HEK293 (cell line): ENCODE results near the gene SPOCK1.

ENCODE experiments used
- CTCF ChIA-PET: fragments of 350-600 bp; formaldehyde crosslinking; extraction: SDS; loops from one replicate; lab custom pipeline; 2021; ENCODE audit warnings: antibody characterized with exemption; lab: Yijun Ruan, JAX
- POLR2A ChIA-PET: fragments of 300-600 bp; formaldehyde crosslinking; extraction: SDS; loops from one replicate; lab custom pipeline; 2020; ENCODE audit warnings: antibody characterized with exemption, inconsistent platforms; lab: Yijun Ruan, JAX
- H3K27ac ChIP-seq: fragments of 200-500 bp; sonication (Bioruptor generic); 2 replicates; pipeline ENCODE4 v1.5.1; 2014; ENCODE audit warnings: low read depth, low read length, control low read depth, inconsistent platforms; ENCODE audit errors: extremely low read depth
- H3K36me3 ChIP-seq, 2 experiments: fragments of 200-500 bp in 1 of 2; sonication (Bioruptor generic) in 1 of 2; 1 replicate in 1 of 2; 2 replicates in 1 of 2; pipeline ENCODE4 v1.5.1; 2014 to 2017; ENCODE audit warnings: inconsistent platforms in 2 of 2, low read length in 2 of 2; ENCODE audit not compliant: control insufficient read depth in 2 of 2, insufficient read depth in 1 of 2
- H3K4me1 ChIP-seq: fragments of 200-500 bp; sonication (Bioruptor generic); 2 replicates; pipeline ENCODE4 v1.5.1; 2014; ENCODE audit warnings: mild to moderate bottlenecking, low read length, inconsistent platforms; ENCODE audit not compliant: control insufficient read depth, insufficient read depth
- H3K4me3 ChIP-seq: 2 replicates; pipeline ENCODE4 v1.5.1; 2011; ENCODE audit warnings: low read depth, mild to moderate bottlenecking, control low read depth, low read length, moderate library complexity
- H3K9me3 ChIP-seq: fragments of 200-500 bp; sonication (Bioruptor generic); 2 replicates; pipeline ENCODE4 v1.5.1; 2014; ENCODE audit warnings: low read depth, low read length, inconsistent platforms; ENCODE audit not compliant: control insufficient read depth, insufficient read depth
- BCL11B ChIP-seq: fragments of 450-650 bp; formaldehyde crosslinking; IDR thresholded peaks from 2 replicates; pipeline ENCODE4 v1.5.1; 2016; ENCODE audit warnings: low read depth, missing biosample characterization, missing genetic modification characterization
- HOXC10 ChIP-seq: sonication (generic); formaldehyde crosslinking; IDR thresholded peaks from 2 replicates; pipeline ENCODE4 v1.8.1; 2023; ENCODE audit warnings: mild to moderate bottlenecking, missing genetic modification reagents
- IKZF3 ChIP-seq: fragments of 450-650 bp; IDR thresholded peaks from 2 replicates; pipeline ENCODE4 v1.5.0; 2018; ENCODE audit warnings: missing biosample characterization, mild to moderate bottlenecking, missing genetic modification characterization, moderate library complexity
- ZFHX2 ChIP-seq: fragments of 450-650 bp; formaldehyde crosslinking; conservative IDR thresholded peaks from 2 replicates; pipeline ENCODE4 v1.5.1; 2016; ENCODE audit warnings: missing biosample characterization, missing genetic modification characterization
- ZNF140 ChIP-seq: fragments of 450-650 bp; formaldehyde crosslinking; IDR thresholded peaks from 2 replicates; pipeline ENCODE4 v1.5.1; 2016; ENCODE audit warnings: missing biosample characterization, missing genetic modification characterization
- ZNF211 ChIP-seq: fragments of 450-650 bp; formaldehyde crosslinking; IDR thresholded peaks from 2 replicates; pipeline ENCODE4 v1.5.1; 2016; ENCODE audit warnings: low read depth, missing biosample characterization, missing genetic modification characterization
- ZNF239 ChIP-seq: fragments of 450-650 bp; formaldehyde crosslinking; IDR thresholded peaks from 2 replicates; pipeline ENCODE4 v1.5.1; 2016; ENCODE audit warnings: missing biosample characterization, missing genetic modification characterization
- ZNF600 ChIP-seq: fragments of 450-650 bp; formaldehyde crosslinking; IDR thresholded peaks from 2 replicates; pipeline ENCODE4 v1.5.1; 2016; ENCODE audit warnings: missing biosample characterization, missing genetic modification characterization
- ZSCAN23 ChIP-seq: fragments of 450-650 bp; formaldehyde crosslinking; IDR thresholded peaks from 2 replicates; pipeline ENCODE4 v1.5.1; 2016; ENCODE audit warnings: missing biosample characterization, missing genetic modification characterization
- TF ChIP-seq, protein P1 (sequence below): fragments of 450-650 bp; formaldehyde crosslinking; IDR thresholded peaks from 2 replicates; pipeline ENCODE4 v1.5.1; 2016; ENCODE audit warnings: missing biosample characterization, missing genetic modification characterization, borderline replicate concordance
- TF ChIP-seq, protein P2 (sequence below): fragments of 450-650 bp; formaldehyde crosslinking; IDR thresholded peaks from 2 replicates; pipeline ENCODE4 v1.5.1; 2016; ENCODE audit warnings: missing biosample characterization, missing genetic modification characterization, low read depth
- TF ChIP-seq, protein P3 (sequence below): fragments of 450-650 bp; formaldehyde crosslinking; optimal IDR thresholded peaks from 2 replicates; pipeline ENCODE3; 2016; ENCODE audit warnings: missing biosample characterization, mild to moderate bottlenecking, missing genetic modification characterization
- TF ChIP-seq, protein P4 (sequence below): fragments of 450-650 bp; formaldehyde crosslinking; IDR thresholded peaks from 2 replicates; pipeline ENCODE4 v1.5.1; 2017; ENCODE audit warnings: missing biosample characterization, missing genetic modification characterization
- TF ChIP-seq, protein P5 (sequence below): fragments of 450-650 bp; formaldehyde crosslinking; IDR thresholded peaks from 2 replicates; pipeline ENCODE4 v1.5.1; 2016; ENCODE audit warnings: missing biosample characterization, missing genetic modification characterization

Gene SPOCK1

GRCh38 chr5:137441476-137441875, 57.6 kb downstream of the SPOCK1 start:
- CTCF ChIA-PET: interaction anchor here (0.7 kb wide), 1 partner anchor 97 kb away, joined by 4 read pairs; no protein-coding TSS in a partner anchor
- POLR2A ChIA-PET: no interaction called here
- Histone ChIP-seq H3K36me3 (no peaks in the 10 kb centered on the region), H3K27ac (no peak overlapping the region), H3K4me1 (no peaks in the 10 kb centered on the region), H3K9me3 (no peaks in the 10 kb centered on the region), H3K4me3 (no peak overlapping the region)
- TF ChIP-seq ZNF239 (tag by site-specific recombination) (no peak), ZNF600 (no peak), ZNF211 (no peak), ZNF140 (tag by site-specific recombination) (no peak), ZSCAN23 (tag by site-specific recombination) (no peak), IKZF3 (tag by site-specific recombination) (no peak), BCL11B (tag by site-specific recombination) (no peak), HOXC10 (CRISPR knock-in tag) (no peak), ZFHX2 (tag by site-specific recombination) (no peak)
- TF ChIP-seq, protein P1, sequence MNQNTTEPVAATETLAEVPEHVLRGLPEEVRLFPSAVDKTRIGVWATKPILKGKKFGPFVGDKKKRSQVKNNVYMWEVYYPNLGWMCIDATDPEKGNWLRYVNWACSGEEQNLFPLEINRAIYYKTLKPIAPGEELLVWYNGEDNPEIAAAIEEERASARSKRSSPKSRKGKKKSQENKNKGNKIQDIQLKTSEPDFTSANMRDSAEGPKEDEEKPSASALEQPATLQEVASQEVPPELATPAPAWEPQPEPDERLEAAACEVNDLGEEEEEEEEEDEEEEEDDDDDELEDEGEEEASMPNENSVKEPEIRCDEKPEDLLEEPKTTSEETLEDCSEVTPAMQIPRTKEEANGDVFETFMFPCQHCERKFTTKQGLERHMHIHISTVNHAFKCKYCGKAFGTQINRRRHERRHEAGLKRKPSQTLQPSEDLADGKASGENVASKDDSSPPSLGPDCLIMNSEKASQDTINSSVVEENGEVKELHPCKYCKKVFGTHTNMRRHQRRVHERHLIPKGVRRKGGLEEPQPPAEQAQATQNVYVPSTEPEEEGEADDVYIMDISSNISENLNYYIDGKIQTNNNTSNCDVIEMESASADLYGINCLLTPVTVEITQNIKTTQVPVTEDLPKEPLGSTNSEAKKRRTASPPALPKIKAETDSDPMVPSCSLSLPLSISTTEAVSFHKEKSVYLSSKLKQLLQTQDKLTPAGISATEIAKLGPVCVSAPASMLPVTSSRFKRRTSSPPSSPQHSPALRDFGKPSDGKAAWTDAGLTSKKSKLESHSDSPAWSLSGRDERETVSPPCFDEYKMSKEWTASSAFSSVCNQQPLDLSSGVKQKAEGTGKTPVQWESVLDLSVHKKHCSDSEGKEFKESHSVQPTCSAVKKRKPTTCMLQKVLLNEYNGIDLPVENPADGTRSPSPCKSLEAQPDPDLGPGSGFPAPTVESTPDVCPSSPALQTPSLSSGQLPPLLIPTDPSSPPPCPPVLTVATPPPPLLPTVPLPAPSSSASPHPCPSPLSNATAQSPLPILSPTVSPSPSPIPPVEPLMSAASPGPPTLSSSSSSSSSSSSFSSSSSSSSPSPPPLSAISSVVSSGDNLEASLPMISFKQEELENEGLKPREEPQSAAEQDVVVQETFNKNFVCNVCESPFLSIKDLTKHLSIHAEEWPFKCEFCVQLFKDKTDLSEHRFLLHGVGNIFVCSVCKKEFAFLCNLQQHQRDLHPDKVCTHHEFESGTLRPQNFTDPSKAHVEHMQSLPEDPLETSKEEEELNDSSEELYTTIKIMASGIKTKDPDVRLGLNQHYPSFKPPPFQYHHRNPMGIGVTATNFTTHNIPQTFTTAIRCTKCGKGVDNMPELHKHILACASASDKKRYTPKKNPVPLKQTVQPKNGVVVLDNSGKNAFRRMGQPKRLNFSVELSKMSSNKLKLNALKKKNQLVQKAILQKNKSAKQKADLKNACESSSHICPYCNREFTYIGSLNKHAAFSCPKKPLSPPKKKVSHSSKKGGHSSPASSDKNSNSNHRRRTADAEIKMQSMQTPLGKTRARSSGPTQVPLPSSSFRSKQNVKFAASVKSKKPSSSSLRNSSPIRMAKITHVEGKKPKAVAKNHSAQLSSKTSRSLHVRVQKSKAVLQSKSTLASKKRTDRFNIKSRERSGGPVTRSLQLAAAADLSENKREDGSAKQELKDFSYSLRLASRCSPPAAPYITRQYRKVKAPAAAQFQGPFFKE (tag by site-specific recombination): no peak
- TF ChIP-seq, protein P2, sequence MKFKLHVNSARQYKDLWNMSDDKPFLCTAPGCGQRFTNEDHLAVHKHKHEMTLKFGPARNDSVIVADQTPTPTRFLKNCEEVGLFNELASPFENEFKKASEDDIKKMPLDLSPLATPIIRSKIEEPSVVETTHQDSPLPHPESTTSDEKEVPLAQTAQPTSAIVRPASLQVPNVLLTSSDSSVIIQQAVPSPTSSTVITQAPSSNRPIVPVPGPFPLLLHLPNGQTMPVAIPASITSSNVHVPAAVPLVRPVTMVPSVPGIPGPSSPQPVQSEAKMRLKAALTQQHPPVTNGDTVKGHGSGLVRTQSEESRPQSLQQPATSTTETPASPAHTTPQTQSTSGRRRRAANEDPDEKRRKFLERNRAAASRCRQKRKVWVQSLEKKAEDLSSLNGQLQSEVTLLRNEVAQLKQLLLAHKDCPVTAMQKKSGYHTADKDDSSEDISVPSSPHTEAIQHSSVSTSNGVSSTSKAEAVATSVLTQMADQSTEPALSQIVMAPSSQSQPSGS (tag by site-specific recombination): no peak
- TF ChIP-seq, protein P3, sequence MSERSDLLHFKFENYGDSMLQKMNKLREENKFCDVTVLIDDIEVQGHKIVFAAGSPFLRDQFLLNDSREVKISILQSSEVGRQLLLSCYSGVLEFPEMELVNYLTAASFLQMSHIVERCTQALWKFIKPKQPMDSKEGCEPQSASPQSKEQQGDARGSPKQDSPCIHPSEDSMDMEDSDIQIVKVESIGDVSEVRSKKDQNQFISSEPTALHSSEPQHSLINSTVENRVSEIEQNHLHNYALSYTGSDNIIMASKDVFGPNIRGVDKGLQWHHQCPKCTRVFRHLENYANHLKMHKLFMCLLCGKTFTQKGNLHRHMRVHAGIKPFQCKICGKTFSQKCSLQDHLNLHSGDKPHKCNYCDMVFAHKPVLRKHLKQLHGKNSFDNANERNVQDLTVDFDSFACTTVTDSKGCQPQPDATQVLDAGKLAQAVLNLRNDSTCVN: no peak
- TF ChIP-seq, protein P4, sequence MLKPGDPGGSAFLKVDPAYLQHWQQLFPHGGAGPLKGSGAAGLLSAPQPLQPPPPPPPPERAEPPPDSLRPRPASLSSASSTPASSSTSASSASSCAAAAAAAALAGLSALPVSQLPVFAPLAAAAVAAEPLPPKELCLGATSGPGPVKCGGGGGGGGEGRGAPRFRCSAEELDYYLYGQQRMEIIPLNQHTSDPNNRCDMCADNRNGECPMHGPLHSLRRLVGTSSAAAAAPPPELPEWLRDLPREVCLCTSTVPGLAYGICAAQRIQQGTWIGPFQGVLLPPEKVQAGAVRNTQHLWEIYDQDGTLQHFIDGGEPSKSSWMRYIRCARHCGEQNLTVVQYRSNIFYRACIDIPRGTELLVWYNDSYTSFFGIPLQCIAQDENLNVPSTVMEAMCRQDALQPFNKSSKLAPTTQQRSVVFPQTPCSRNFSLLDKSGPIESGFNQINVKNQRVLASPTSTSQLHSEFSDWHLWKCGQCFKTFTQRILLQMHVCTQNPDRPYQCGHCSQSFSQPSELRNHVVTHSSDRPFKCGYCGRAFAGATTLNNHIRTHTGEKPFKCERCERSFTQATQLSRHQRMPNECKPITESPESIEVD: no peak
- TF ChIP-seq, protein P5, sequence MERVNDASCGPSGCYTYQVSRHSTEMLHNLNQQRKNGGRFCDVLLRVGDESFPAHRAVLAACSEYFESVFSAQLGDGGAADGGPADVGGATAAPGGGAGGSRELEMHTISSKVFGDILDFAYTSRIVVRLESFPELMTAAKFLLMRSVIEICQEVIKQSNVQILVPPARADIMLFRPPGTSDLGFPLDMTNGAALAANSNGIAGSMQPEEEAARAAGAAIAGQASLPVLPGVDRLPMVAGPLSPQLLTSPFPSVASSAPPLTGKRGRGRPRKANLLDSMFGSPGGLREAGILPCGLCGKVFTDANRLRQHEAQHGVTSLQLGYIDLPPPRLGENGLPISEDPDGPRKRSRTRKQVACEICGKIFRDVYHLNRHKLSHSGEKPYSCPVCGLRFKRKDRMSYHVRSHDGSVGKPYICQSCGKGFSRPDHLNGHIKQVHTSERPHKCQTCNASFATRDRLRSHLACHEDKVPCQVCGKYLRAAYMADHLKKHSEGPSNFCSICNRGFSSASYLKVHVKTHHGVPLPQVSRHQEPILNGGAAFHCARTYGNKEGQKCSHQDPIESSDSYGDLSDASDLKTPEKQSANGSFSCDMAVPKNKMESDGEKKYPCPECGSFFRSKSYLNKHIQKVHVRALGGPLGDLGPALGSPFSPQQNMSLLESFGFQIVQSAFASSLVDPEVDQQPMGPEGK (tag by site-specific recombination): no peak
